ENCODE data around the gene KIAA0513.

KIAA0513 gene

DNA sequence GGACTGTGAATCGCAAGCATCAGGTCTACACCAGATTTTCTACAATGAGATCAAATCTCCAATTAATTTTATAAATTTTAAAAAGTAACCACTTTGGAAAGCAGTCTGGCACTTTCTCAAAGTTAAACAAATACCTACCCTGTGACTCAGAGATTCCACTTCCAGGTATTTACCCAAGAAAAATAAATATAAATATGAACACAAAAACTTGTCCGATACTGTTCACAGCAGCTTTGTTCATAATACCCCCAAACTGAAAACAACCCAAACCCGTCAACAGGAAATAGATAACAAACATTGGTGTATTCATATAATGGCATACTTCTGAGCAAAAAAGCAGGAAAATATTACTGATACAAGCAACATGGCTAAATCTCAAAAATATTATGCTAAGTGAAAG lies 28.4 kb upstream of the KIAA0513 start:
- TF ChIP-seq POLR2AphosphoS5 (IDR thresholded peaks at IDR 0.05; ENCODE audit: low read depth, low read length) (no peak), FOXP2 (optimal IDR thresholded peaks at IDR 0.05; ENCODE audit: borderline replicate concordance, extremely low read depth, extremely low read length, insufficient read depth) (no peak)
- TF ChIP-seq, protein P1, sequence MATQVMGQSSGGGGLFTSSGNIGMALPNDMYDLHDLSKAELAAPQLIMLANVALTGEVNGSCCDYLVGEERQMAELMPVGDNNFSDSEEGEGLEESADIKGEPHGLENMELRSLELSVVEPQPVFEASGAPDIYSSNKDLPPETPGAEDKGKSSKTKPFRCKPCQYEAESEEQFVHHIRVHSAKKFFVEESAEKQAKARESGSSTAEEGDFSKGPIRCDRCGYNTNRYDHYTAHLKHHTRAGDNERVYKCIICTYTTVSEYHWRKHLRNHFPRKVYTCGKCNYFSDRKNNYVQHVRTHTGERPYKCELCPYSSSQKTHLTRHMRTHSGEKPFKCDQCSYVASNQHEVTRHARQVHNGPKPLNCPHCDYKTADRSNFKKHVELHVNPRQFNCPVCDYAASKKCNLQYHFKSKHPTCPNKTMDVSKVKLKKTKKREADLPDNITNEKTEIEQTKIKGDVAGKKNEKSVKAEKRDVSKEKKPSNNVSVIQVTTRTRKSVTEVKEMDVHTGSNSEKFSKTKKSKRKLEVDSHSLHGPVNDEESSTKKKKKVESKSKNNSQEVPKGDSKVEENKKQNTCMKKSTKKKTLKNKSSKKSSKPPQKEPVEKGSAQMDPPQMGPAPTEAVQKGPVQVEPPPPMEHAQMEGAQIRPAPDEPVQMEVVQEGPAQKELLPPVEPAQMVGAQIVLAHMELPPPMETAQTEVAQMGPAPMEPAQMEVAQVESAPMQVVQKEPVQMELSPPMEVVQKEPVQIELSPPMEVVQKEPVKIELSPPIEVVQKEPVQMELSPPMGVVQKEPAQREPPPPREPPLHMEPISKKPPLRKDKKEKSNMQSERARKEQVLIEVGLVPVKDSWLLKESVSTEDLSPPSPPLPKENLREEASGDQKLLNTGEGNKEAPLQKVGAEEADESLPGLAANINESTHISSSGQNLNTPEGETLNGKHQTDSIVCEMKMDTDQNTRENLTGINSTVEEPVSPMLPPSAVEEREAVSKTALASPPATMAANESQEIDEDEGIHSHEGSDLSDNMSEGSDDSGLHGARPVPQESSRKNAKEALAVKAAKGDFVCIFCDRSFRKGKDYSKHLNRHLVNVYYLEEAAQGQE (IDR thresholded peaks at IDR 0.05; ENCODE audit: insufficient read depth in 1 of 2, low read depth in 2 of 2, low read length in 2 of 2) = no peak

DNA sequence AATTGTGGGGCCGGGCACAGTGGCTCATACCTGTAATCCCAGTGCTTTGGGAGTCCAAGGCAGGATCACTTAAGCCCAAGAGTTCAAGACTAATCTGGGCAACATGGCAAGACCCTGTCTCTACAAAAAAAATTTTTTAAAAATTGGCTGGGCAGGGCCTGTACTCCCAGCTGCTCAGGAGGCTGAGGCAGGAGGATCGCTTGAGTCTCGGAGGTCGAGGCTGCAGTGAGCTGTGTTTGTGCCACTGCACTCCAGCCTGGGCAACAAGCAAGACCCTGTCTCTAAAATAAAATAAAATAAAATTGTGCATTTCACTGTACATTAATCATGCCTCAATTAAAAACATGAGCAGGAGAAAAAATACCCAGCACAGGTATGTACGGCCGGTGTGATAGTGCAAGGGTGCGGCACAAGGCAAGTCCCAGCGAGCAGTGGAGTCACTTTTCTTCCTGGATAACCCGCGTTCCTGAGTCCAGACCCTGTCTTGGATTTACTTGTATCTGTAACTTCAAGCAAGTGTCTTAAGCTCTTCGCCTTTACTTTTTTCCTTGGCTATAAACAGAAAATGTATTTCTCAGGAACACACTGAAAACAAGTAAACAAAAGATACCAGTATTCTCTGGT lies 27.6 kb upstream of the KIAA0513 start:
- TF ChIP-seq SIN3A (IDR thresholded peaks at IDR 0.05; ENCODE audit: borderline replicate concordance, insufficient read depth, low read length) (no peak), FOXP2 (optimal IDR thresholded peaks at IDR 0.05; ENCODE audit: borderline replicate concordance, extremely low read depth, extremely low read length, insufficient read depth) (no peak), TAF1 (IDR thresholded peaks at IDR 0.05; ENCODE audit: borderline replicate concordance, insufficient read depth, low read length) (no peak), POLR2AphosphoS5 (IDR thresholded peaks at IDR 0.05; ENCODE audit: low read depth, low read length) (no peak)
- TF ChIP-seq, protein P1 (IDR thresholded peaks at IDR 0.05; ENCODE audit: insufficient read depth in 1 of 2, low read depth in 2 of 2, low read length in 2 of 2) = no peak

DNA sequence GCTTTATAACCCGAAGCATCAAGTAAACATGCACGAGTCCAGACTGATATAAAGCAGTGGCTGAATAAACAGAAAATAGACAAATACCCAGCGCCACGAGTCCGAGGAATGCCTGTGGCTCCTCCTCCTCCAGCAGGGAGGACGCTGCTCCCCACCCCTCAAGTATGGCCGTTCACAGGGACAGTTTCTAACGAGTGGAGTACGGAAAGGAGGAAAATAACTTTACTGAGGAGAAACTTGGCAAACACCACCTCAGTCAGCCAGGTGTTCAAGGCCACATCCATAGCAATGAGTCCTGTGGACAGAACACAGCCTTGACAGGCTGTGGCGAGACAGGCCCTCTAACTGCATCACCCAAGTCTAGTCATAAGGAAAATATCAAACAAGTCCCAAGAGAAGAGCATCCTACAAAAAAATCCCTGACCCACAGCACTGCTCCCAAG lies 25.5 kb upstream of the KIAA0513 start:
- TF ChIP-seq SIN3A (IDR thresholded peaks at IDR 0.05; ENCODE audit: borderline replicate concordance, insufficient read depth, low read length) (no peak), TAF1 (IDR thresholded peaks at IDR 0.05; ENCODE audit: borderline replicate concordance, insufficient read depth, low read length) (no peak), FOXP2 (optimal IDR thresholded peaks at IDR 0.05; ENCODE audit: borderline replicate concordance, extremely low read depth, extremely low read length, insufficient read depth) (no peak), POLR2AphosphoS5 (IDR thresholded peaks at IDR 0.05; ENCODE audit: low read depth, low read length) (no peak)
- TF ChIP-seq, protein P1 (IDR thresholded peaks at IDR 0.05; ENCODE audit: insufficient read depth in 1 of 2, low read depth in 2 of 2, low read length in 2 of 2) = no peak

DNA sequence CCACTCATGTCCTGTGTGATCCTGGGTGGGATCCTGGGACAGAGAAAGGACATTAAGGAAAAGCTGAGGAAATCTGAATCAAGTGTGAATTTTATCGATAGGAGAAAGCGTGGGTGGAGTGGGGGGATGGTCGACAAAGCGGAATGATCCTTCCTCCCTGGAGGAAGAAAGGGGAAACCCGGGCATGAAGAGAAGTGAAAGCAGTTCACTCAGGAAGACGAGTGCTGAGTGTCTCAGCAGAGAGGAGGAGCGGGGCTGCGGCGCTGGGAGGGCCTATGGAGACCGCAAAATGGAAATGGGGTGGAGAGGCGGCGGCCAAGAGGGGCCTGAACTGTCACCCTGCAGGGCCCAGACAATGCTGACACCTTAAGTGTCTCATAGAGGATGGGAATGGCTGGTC lies 25.0 kb upstream of the KIAA0513 start:
- TF ChIP-seq SIN3A (IDR thresholded peaks at IDR 0.05; ENCODE audit: borderline replicate concordance, insufficient read depth, low read length) = no peak
- TF ChIP-seq POLR2AphosphoS5 (IDR thresholded peaks at IDR 0.05; ENCODE audit: low read depth, low read length) = no peak
- TF ChIP-seq TAF1 (IDR thresholded peaks at IDR 0.05; ENCODE audit: borderline replicate concordance, insufficient read depth, low read length) = no peak
- TF ChIP-seq FOXP2 (optimal IDR thresholded peaks at IDR 0.05; ENCODE audit: borderline replicate concordance, extremely low read depth, extremely low read length, insufficient read depth) = no peak
- TF ChIP-seq, protein P1 (IDR thresholded peaks at IDR 0.05; ENCODE audit: insufficient read depth in 1 of 2, low read depth in 2 of 2, low read length in 2 of 2) = no peak

DNA sequence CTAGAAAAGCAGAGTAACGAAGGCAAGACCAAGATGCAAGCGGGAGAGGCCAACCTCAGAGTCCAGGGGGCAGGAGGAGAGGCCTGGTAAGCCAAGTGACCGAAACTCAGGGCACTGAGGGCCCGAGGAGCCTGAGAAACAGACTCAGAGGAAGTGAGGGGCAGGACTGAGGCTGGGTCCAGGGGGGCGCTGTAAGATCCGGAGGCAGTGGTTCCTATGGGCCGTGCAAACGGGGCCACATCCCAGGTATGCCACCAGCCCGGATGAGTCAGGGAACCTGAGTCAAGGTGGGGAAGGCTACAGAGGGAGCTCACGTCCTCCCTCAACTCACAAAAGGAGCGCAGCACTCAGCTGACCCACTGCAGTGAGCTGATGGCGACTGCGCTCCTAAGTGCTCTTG lies 24.5 kb upstream of the KIAA0513 start:
- TF ChIP-seq POLR2AphosphoS5 (IDR thresholded peaks at IDR 0.05; ENCODE audit: low read depth, low read length) (no peak), TAF1 (IDR thresholded peaks at IDR 0.05; ENCODE audit: borderline replicate concordance, insufficient read depth, low read length) (no peak), SIN3A (IDR thresholded peaks at IDR 0.05; ENCODE audit: borderline replicate concordance, insufficient read depth, low read length) (no peak)
